SK-N-MC (cell line): ENCODE measurements around the gene GEMIN5.

ENCODE experiments used
- EZH2 ChIP-seq: fragments of 200-600 bp; sonication (generic); IDR thresholded peaks from one replicate; pipeline ENCODE4 v1.6.1; 2017; ENCODE audit warnings: antibody characterized with exemption
- POLR2AphosphoS5 ChIP-seq: IDR thresholded peaks from 2 replicates; pipeline ENCODE4 v1.6.1; 2012; ENCODE audit warnings: mild to moderate bottlenecking, low read depth, low read length, borderline replicate concordance

DNA sequence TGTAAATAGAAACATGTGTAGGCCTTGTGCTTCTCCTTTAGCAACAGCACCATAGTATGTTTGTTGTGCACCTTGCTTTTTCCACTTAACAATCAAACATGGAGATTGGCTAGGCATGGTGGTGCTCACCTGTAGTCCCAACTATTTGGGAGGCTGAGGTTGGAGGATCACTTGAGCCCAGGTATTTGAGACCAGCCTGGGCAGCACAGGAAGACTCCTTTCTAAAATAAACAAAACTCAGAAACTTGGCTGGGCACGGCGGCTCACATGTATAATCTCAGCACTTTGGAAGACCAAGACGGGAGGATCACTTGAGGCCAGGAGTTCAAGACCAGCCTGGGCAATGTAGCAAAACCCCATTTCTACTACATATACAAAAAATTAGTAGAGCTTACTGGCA is 86.7 kb downstream of the GEMIN5 start:
- no peak for TF ChIP-seq EZH2
- TF ChIP-seq POLR2AphosphoS5 = no peak
